Choroid plexus epithelial cell (primary cell): Measurements from ENCODE around the gene FREY1.

Experiments used
- DNase-seq: peaks from one replicate; pipeline ENCODE4 v3.0.0-alpha.2; 2010; ENCODE audit warnings: low read depth
- H3K4me3 ChIP-seq: 2 replicates; pipeline ENCODE4 v1.5.1; 2011; ENCODE audit warnings: low read depth, mild to moderate bottlenecking, control low read depth, low read length, moderate library complexity
- TF ChIP-seq, protein P1 (sequence below): conservative IDR thresholded peaks from 2 replicates; pipeline ENCODE4 v1.5.1; 2011; ENCODE audit warnings: low read depth, mild to moderate bottlenecking, control low read depth, inconsistent platforms, low read length, moderate library complexity

FREY1 gene

DNA sequence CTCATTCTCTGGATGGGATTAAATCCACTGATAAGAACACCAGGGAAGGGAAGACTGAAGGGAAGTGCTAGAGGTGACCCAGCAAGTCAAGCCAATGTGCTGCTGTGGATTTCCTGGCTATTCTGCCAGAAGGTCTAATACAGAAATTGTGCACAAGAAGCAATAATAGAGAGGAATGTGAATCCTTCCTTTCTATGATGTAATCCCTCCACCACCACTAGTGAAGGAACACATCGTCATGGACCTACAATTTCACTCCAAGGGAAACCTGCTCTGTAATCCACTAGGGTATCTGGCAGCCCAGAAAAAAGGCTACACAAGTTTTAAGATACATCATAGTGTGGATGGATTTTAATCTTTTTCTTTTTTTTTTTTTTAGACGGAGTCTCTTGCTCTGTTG lies 32.8 kb upstream of the FREY1 start:
- TF ChIP-seq, protein P1, sequence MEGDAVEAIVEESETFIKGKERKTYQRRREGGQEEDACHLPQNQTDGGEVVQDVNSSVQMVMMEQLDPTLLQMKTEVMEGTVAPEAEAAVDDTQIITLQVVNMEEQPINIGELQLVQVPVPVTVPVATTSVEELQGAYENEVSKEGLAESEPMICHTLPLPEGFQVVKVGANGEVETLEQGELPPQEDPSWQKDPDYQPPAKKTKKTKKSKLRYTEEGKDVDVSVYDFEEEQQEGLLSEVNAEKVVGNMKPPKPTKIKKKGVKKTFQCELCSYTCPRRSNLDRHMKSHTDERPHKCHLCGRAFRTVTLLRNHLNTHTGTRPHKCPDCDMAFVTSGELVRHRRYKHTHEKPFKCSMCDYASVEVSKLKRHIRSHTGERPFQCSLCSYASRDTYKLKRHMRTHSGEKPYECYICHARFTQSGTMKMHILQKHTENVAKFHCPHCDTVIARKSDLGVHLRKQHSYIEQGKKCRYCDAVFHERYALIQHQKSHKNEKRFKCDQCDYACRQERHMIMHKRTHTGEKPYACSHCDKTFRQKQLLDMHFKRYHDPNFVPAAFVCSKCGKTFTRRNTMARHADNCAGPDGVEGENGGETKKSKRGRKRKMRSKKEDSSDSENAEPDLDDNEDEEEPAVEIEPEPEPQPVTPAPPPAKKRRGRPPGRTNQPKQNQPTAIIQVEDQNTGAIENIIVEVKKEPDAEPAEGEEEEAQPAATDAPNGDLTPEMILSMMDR: no peak
- no peak overlapping the region for H3K4me3 ChIP-seq
- DNase-seq: peak; percentile 66

DNA sequence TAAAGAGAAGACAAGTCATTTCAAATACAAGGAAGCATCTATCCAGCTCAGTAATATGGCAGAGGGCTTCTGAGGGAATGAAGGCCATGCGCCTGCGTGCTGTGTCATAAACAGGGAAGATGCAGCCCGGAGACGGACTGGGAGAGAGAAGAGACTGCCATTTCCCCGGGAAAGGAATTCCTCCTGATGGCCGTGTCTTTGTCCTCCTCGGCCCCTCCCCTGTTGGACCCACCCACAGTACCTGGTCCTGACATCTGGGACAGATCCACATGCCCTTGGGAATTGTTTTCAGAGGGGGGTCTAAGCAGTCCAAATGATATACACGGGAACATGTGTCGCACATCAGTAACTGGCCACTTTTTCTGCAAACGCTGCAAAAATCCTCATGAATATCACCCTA lies 30.8 kb upstream of the FREY1 start:
- no peak for DNase-seq
- no peak overlapping the region for H3K4me3 ChIP-seq
- TF ChIP-seq, protein P1: no peak

GRCh38 chr11:45936511-45937054 lies 29.5 kb upstream of the FREY1 start:
- DNase-seq: no peak
- no peak overlapping the region for H3K4me3 ChIP-seq
- TF ChIP-seq, protein P1: no peak

- no peak for DNase-seq
- TF ChIP-seq, protein P1: no peak
- no peak overlapping the region for H3K4me3 ChIP-seq
Observed at GRCh38 chr11:45935349-45936064, 28.4 kb upstream of the FREY1 start.

GRCh38 chr11:45934580-45935318 lies 27.7 kb upstream of the FREY1 start:
- no peak for DNase-seq

GRCh38 chr11:45933846-45934579 lies 26.9 kb upstream of the FREY1 start:
- DNase-seq: no peak
- TF ChIP-seq, protein P1: no peak
- H3K4me3 ChIP-seq: no peak overlapping the region

More at GRCh38 chr11:45934580-45935318, 27.7 kb upstream of the FREY1 start:
- no peak overlapping the region for H3K4me3 ChIP-seq
- TF ChIP-seq, protein P1: no peak
